Gastroesophageal sphincter (tissue), 4 donors: ENCODE results near the gene CCSER1. TPM values are rescaled to one million over a fixed set of nuclear protein-coding genes. Genes with fewer than 3 reads are reported as not detected.

ENCODE experiments used
- ATAC-seq: fragments of 150-250 bp; one replicate; pipeline ENCODE4 v1.9.1; 2016; ENCODE audit warnings: mild to moderate bottlenecking, moderate library complexity
- H3K27ac ChIP-seq, 4 donors: fragments of 200-600 bp; sonication (generic) in 3 of 4; 1 replicate in 3 of 4; 2 replicates in 1 of 4; pipeline ENCODE4 v1.5.1; 2016 to 2019
- H3K27me3 ChIP-seq: fragments of 200-600 bp; sonication (generic); one replicate; pipeline ENCODE4 v1.5.1; 2019
- H3K36me3 ChIP-seq, 2 donors: fragments of 200-600 bp; sonication (generic); one replicate each; pipeline ENCODE4 v1.5.1; 2019; ENCODE audit warnings: control low read depth in 1 of 2
- H3K4me1 ChIP-seq, 3 donors: fragments of 200-600 bp; sonication (generic); 1 replicate in 2 of 3; 2 replicates in 1 of 3; pipeline ENCODE4 v1.5.1; 2016 to 2019; ENCODE audit warnings: control low read depth in 2 of 3
- H3K4me3 ChIP-seq, 2 donors: fragments of 200-600 bp; sonication (generic); one replicate each; pipeline ENCODE4 v1.5.1; 2019; ENCODE audit warnings: mild to moderate bottlenecking in 1 of 2, moderate library complexity in 1 of 2
- H3K9me3 ChIP-seq, 3 donors: fragments of 200-600 bp; sonication (generic); one replicate each; pipeline ENCODE4 v1.5.1; 2017 to 2019; ENCODE audit warnings: control low read depth in 2 of 3
- CTCF ChIP-seq, 4 experiments: fragments of 200-600 bp in 2 of 4; fragments of 450-650 bp in 2 of 4; sonication (generic) in 1 of 4; IDR thresholded peaks; one replicate each; pipeline ENCODE4 v1.5.1; 2017 to 2019; ENCODE audit warnings: antibody characterized with exemption in 4 of 4, mild to moderate bottlenecking in 2 of 4, moderate library complexity in 2 of 4
- EP300 ChIP-seq: sonication (generic); formaldehyde crosslinking; IDR thresholded peaks from one replicate; pipeline ENCODE4 v1.6.1; 2017; ENCODE audit warnings: antibody characterized with exemption, mild to moderate bottlenecking
- POLR2A ChIP-seq, 2 donors: fragments of 450-650 bp; IDR thresholded peaks; one replicate each; pipeline ENCODE4 v1.6.1; 2017; ENCODE audit warnings: antibody characterized with exemption in 2 of 2, mild to moderate bottlenecking in 2 of 2, moderate library complexity in 1 of 2
- POLR2AphosphoS5 ChIP-seq: sonication (generic); formaldehyde crosslinking; IDR thresholded peaks from one replicate; pipeline ENCODE4 v1.6.1; 2017; ENCODE audit warnings: antibody characterized with exemption
- WGBS, 2 donors: methylation state at CpG; one replicate each; pipeline ENCODE4 v1.1.5; 2018; ENCODE audit warnings: low coverage in 1 of 2; 5-methylcytosine and 5-hydroxymethylcytosine counted together
- total RNA-seq, 4 donors: library from RNA; depleted of rRNA; stranded (reverse); fragments of >200 nt; gene quantifications; one replicate each; pipeline ENCODE4 v1.1.0, GENCODE V29; 2016

Gene CCSER1
- total RNA-seq, 4 donors from 2014 or later: 2.4 to 9.3 (median 4.6) TPM

GRCh38 chr4:90443231-90443630 lies 316.0 kb downstream of the CCSER1 start:
- no peaks in the 10 kb centered on the region for H3K36me3 ChIP-seq

GRCh38 chr4:90444904-90445303 lies 317.7 kb downstream of the CCSER1 start:
- TF ChIP-seq POLR2AphosphoS5: no peak
- no peak for TF ChIP-seq POLR2A (IDR thresholded peaks at IDR 0.05)
- TF ChIP-seq CTCF (IDR thresholded peaks at IDR 0.05): no peak
- TF ChIP-seq EP300: no peak
- Histone ChIP-seq H3K27me3 (no peaks in the 10 kb centered on the region), H3K27ac (no peak overlapping the region), H3K4me1 (no peaks in the 10 kb centered on the region), H3K36me3 (no peaks in the 10 kb centered on the region), H3K4me3 (no peak overlapping the region), H3K9me3 (no peaks in the 10 kb centered on the region)
- 86 to 89% methylated on average over 2 of the region's 2 CpGs for WGBS, 2 donors
- ATAC-seq: no peak

More at GRCh38 chr4:90443231-90443630, 316.0 kb downstream of the CCSER1 start:
- ATAC-seq: no peak
- Histone ChIP-seq H3K27ac (no peak overlapping the region), H3K27me3 (no peaks in the 10 kb centered on the region), H3K4me1 (no peaks in the 10 kb centered on the region), H3K4me3 (no peak overlapping the region), H3K9me3 (no peaks in the 10 kb centered on the region)
- WGBS, 2 donors: 92 to 100% methylated on average over 1 of the region's 1 CpG
- no peak for TF ChIP-seq POLR2A (IDR thresholded peaks at IDR 0.05)

- no peaks in the 10 kb centered on the region for H3K4me1 ChIP-seq
- no peak overlapping the region for H3K4me3 ChIP-seq
- no peak overlapping the region for H3K27ac ChIP-seq
- WGBS, 2 donors: 71 to 85% methylated on average over 1 to 2 of the region's 2 CpGs
- no peaks in the 10 kb centered on the region for H3K36me3 ChIP-seq
- H3K27me3 ChIP-seq: no peaks in the 10 kb centered on the region
- TF ChIP-seq EP300: no peak
- TF ChIP-seq CTCF (IDR thresholded peaks at IDR 0.05): no peak
- TF ChIP-seq POLR2A (IDR thresholded peaks at IDR 0.05): no peak
- no peak for TF ChIP-seq POLR2AphosphoS5
- ATAC-seq: no peak
- H3K9me3 ChIP-seq: no peaks in the 10 kb centered on the region
These were observed 318.2 kb downstream of the CCSER1 start for GRCh38 chr4:90445380-90445779.

- no peak for ATAC-seq
- H3K4me1 ChIP-seq: no peaks in the 10 kb centered on the region
- H3K27ac ChIP-seq: no peak overlapping the region
- no CpG with 5 or more reads among the region's 2 CpGs for WGBS, 2 donors
- H3K36me3 ChIP-seq: no peaks in the 10 kb centered on the region
- TF ChIP-seq POLR2A (IDR thresholded peaks at IDR 0.05) (no peak), POLR2AphosphoS5 (no peak), CTCF (IDR thresholded peaks at IDR 0.05) (no peak), EP300 (no peak)
- no peak overlapping the region for H3K4me3 ChIP-seq
- H3K9me3 ChIP-seq: no peaks in the 10 kb centered on the region
- H3K27me3 ChIP-seq: no peaks in the 10 kb centered on the region
These were observed 322.4 kb downstream of the CCSER1 start for GRCh38 chr4:90449626-90450025.

- TF ChIP-seq POLR2AphosphoS5: no peak
- no peak for TF ChIP-seq CTCF (IDR thresholded peaks at IDR 0.05)
- no peak for TF ChIP-seq EP300
- TF ChIP-seq POLR2A (IDR thresholded peaks at IDR 0.05): no peak
- ATAC-seq: no peak
These were observed 329.7 kb downstream of the CCSER1 start for GRCh38 chr4:90456891-90457290.

More at GRCh38 chr4:90456891-90457290, 329.7 kb downstream of the CCSER1 start:
- Histone ChIP-seq H3K4me1 (no peaks in the 10 kb centered on the region), H3K4me3 (no peak overlapping the region), H3K27me3 (no peaks in the 10 kb centered on the region), H3K9me3 (peaks cover 0 to 26% (median 0%) of the 10 kb centered on the region in 3 donors), H3K27ac (no peak overlapping the region), H3K36me3 (no peaks in the 10 kb centered on the region)
- 74% methylated on average over 3 of the region's 11 CpGs; no CpG with 5 or more reads in 1 of the 2 donors for WGBS, 2 donors
